IMR-90 (cell line): Measurements from ENCODE around the gene MYO1F.

Source experiments
- CTCF ChIP-seq: conservative IDR thresholded peaks from 2 replicates; pipeline ENCODE4 v1.5.1; 2012; ENCODE audit warnings: mild to moderate bottlenecking, low read depth, low read length, improper control_type of control experiment
- ELK1 ChIP-seq: fragments of 150-350 bp; IDR thresholded peaks from 2 replicates; pipeline ENCODE4 v1.6.1; 2016; ENCODE audit warnings: low read depth, mild to moderate bottlenecking, low read length, moderate library complexity, borderline replicate concordance
- MAZ ChIP-seq: IDR thresholded peaks from 2 replicates; pipeline ENCODE4 v1.6.1; 2012; ENCODE audit warnings: low read depth, mild to moderate bottlenecking, low read length, improper control_type of control experiment, moderate library complexity, borderline replicate concordance

GRCh38 chr19:8536282-8536681 lies 41.0 kb downstream of the MYO1F start:
- TF ChIP-seq CTCF, result no peak
- no peak for TF ChIP-seq MAZ
- no peak for TF ChIP-seq ELK1
